HL-60 (cell line): Measurements from ENCODE around the gene GNG12.

ENCODE experiments used
- CTCF ChIP-seq: IDR thresholded peaks from one replicate; pipeline ENCODE4 v1.5.1; 2011; ENCODE audit warnings: low read length, control low read depth, inconsistent platforms; ENCODE audit not compliant: insufficient read depth
- POLR2AphosphoS5 ChIP-seq: IDR thresholded peaks from 2 replicates; pipeline ENCODE4 v1.6.1; 2012; ENCODE audit warnings: low read depth
- REST ChIP-seq: IDR thresholded peaks from 2 replicates; pipeline ENCODE4 v1.6.1; 2012; ENCODE audit warnings: low read depth; ENCODE audit not compliant: insufficient replicate concordance

- TF ChIP-seq CTCF = no peak
- no peak for TF ChIP-seq POLR2AphosphoS5
- no peak for TF ChIP-seq REST
Measured at GRCh38 chr1:67731322-67731721, 101.9 kb downstream of the GNG12 start.
